NCI-H748 (cell line): ENCODE measurements around the gene TICRR.
A peak's percentile ranks its signal among the peaks of the same experiment; 100 is the strongest.

ENCODE experiments used
- DNase-seq: peaks from one replicate; lab custom pipeline; 2025; ENCODE audit not compliant: unreplicated experiment; lab: John Stamatoyannopoulos, UW

The TICRR gene

GRCh38 chr15:89672221-89673164, 97.2 kb downstream of the TICRR start:
- no peak for DNase-seq

GRCh38 chr15:89673165-89673512, 97.9 kb downstream of the TICRR start:
- peak; percentile 39 for DNase-seq

GRCh38 chr15:89674526-89674925, 99.3 kb downstream of the TICRR start:
- no peak for DNase-seq

DNA sequence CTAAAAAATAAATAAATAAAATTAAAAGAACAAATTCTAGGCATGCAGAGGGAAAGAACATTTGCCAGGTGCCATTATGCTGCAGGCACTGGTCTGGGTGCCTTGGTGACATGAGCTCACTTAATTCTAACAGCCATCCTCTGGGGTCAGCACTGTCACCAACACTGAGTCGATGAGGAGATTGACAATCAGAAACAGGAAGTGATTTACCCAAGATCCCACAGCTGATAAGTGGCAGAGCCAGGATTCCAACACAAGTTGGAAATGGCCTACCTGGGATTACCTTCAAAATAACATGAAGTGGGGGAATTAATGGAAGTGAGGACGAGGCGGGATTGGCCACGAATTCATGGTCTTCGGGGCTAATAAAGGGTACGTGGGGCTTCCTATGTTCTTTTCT, 100.3 kb downstream of the TICRR start:
- no peak for DNase-seq

- no peak for DNase-seq
These were observed 102.1 kb downstream of the TICRR start for GRCh38 chr15:89677381-89677780.
